ENCODE data around the gene GLS.

GLS gene

DNA sequence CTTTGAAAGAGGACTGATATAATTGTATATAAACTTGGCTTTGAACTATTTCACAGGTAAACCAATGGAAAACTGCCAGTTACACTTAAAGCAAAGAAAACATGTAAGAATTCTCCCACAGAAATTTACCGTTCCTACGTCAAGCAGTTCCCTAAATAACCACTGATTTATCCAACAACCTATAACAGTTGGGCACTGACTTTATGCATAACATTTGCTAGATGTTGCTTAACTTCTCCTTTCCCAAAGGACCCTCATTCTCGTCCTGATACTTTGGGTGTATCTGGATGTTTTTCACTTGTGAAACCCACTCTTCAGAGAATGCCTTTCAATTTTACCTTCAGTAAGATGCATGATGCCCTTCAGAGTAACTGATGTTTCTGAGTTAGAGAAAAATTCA is 89.5 kb downstream of the GLS start:
- no peak for DNase-seq (ENCODE audit: low read depth in 2 of 2)

DNA sequence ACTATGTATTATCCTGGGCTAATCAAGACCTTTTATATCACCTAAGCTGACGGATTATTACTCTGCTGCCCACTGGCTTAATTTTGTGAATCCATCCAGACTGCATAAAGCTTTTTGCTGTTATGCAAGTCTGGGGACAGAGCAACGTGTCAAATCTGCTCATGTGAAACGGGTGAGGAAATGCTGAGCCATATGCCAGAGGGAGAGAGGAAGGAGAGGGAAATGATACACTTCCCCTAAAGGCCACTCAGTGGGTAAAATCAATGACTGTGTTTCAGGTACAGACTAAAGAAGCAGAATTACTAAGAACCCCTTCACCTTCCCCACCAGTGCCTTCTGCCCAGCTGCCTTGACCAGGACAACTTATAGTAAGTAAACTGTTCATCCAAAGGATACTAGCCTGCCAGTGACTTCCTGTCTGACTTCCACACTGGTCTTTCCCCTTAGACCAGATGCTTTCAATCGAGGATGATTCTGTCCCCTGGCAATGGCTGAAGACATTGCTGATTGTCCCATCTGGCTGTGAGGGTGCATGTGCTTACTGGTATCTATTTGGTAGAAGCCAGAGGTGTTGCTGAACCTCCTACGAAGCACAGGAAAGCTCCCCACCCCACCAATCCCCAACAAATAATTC is 90.4 kb downstream of the GLS start:
- DNase-seq (ENCODE audit: low read depth in 2 of 2), result no peak

DNA sequence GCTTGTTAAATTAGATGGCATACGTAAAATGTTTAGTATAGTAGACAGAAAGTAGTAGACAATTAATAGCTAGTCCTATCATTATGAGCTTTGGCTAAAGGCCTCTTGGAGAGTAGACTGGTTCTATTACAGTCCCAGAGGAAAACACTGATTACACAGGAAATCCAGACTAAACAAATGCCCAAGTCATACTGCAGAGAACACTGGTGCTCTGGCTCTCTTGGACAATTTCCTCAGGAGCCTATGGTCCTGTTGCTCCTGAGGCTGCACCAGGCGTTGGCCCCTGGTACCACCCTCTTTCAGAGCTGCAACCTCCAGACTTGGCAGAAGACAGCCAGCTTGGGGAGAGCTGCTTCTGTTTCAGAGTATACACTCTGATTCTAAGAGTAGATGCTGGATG is 91.6 kb downstream of the GLS start:
- DNase-seq (ENCODE audit: low read depth in 2 of 2), result no peak

DNA sequence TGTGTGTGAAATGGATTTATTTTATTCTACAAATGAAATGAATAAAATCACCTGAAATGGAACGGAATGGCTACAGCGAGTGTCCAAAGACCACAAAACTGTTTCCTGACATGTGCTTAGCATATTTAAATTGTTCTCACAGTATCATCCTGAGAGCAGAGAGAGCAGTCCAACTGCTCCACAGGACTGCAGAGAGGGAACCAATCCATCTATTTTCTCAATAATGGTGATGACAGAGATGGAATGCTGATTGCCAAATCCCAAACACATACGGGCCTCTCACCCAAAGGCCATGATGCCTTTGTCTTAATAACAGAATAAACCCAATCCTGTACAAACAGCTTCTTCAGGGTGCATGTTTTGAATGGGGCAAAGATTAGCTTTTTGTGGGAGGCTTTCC is 92.2 kb downstream of the GLS start:
- no peak for DNase-seq (ENCODE audit: low read depth in 2 of 2)

DNA sequence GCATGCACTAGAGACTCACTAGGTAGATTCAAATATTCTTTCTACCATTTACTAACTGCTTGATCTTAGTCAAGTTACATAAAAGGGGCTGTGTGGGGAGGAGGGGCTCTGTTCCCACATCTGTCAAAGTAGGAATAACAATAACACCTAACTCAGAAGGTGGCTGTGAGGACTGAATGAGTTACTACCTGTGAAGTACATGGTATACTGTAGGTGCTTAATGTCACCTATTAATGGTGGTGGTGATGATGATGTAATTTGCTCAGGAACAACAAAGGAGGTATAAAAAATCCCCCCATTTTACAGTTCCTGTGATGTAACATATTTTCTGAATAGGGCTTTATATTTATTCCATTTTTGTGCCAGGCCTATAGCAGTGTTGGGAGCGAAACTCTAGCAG is 92.6 kb downstream of the GLS start:
- no peak for DNase-seq (ENCODE audit: low read depth in 2 of 2)

DNA sequence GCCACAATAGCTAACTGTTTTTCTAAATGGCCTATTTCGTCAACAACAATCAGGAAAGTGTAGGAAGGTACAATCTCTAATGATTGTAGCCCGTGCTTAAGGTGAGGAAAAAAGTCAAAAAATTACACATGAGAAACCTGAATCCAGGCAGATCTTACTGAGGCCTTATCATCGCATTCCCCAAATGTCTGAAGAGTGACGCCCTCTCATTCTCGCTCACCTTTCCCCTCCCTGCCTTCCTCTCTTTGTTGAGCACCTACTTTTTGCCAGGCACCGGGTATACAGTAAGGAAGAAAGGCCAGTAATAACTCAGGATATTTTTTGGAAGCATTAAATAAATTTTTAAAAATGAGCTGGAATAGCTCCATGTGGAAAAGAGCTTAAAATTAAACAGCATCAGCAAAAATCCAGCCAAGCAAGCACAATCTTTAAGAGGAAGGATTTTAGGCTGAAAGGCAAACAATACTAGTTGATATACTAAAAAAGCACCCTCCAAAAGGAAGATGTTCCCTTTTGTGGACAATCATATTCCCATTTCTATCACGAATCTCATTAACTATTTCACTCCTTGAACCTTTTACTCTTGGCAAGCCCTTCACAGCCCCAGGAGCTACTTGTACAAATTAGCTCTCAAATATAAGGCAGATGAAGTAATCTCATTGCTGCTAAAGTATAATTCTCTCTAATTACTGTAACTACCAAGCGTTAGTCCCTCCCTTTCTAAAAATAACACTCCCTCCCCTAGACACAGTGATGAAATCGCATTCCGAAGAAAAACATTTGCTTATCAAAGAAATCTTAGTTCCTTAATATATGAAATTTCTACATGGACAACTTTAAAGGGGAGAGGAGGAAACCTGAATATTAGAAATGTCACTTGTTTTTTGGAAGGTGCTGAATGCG is 93.4 kb downstream of the GLS start:
- no peak for DNase-seq (ENCODE audit: low read depth in 2 of 2)

DNA sequence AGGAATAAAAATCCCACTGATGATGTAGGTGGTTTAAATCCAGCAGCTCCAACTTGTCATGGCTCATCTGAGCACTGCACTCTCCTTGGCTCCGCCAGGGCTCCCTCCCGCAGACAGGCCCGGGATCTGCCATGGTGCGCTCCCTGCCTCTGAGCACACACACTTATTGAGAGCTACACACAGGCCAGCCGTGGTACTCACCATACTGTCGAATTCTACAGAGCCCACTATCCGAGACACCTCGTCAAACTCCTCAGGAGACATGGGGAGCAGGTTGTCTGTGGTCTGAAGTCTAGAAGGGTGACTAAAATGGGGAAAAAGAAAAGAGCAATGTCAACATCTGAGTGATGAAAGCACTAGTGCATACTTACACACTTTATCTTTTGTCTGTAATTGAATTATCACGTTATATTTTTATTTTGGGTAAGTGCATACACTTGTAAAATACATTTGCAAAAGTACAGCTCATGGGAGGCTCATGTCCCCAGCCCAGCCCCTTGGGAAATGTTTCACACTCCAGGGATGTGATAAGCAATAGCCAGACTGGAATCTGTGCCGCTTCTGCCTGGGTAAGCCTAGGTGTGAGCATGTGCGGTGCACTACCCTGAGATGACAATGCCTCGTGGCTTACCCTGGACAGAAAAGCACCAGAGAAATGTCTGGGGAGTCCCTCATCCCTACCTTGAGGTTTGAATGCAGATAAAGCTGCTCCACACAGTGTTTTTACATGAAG is 94.2 kb downstream of the GLS start:
- no peak for DNase-seq (ENCODE audit: low read depth in 2 of 2)

DNA sequence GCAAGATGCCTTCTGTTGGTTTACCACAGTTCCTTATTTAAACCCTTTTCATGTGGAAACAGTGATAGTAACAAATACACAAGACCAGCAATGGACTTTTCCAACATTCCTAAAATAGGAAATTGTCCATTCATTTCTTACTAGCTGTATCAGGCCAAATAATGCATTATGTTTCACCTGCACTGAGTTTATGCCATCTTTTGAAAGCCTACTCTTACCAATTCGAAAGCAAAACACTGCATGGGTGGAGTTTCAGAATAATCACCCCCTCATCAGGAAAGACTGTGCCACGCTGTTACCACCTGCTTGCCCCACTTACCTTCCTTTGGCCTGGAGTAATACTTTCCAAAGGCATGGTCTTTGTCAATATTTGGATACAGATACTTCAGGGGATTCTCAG is 95.9 kb downstream of the GLS start:
- no peak for DNase-seq (ENCODE audit: low read depth in 2 of 2)

DNA sequence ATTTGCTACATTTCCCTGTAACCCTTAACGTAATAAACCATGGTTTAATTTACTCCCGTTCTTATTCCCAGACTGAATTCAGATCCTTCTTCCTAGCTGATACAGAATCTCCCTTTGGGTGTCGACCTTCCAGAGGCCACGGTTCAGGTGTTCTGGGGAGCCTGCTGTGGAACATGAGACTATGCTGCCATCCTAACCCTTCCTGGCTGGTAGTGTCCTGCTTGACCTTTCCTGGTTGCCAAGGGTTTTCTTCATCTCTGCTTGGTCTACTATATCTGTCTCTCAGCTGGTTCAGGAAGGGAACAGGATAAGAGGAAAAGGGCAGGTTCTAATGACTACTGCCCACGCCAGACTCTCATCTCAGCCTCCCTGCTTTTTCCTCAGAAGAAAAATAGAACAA is 96.9 kb downstream of the GLS start:
- no peak for DNase-seq (ENCODE audit: low read depth in 2 of 2)

DNA sequence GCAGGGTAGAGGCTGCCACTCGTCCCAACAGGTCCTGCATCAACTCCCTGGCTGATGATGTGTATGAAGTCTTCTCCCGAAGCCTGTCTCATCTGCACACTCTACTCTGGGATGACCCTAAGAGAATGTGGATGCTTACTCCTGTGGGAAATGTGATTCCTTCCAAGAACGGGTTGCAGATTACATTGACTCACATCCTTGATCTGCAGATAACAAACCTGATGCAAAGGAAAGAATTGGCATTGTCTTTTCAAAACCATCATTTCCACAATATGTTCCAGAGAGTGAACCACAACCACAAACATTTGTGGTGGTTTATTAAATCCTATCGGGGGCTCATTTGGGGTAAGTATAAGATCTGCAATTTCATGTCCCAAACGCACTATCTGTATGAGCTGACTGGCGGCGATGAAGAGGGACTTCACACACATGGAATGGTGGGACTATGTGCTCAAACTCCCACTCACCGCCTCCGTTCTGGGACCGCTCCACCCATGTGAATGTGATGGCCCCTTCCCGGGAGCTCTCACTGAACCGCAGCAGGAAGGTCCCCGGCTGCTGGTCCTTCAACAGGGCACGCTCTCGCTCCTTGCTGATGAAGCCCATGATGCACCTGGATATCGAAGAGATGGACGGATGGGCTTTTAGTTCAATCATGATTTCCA is 97.9 kb downstream of the GLS start:
- DNase-seq (ENCODE audit: low read depth in 2 of 2), result no peak

DNA sequence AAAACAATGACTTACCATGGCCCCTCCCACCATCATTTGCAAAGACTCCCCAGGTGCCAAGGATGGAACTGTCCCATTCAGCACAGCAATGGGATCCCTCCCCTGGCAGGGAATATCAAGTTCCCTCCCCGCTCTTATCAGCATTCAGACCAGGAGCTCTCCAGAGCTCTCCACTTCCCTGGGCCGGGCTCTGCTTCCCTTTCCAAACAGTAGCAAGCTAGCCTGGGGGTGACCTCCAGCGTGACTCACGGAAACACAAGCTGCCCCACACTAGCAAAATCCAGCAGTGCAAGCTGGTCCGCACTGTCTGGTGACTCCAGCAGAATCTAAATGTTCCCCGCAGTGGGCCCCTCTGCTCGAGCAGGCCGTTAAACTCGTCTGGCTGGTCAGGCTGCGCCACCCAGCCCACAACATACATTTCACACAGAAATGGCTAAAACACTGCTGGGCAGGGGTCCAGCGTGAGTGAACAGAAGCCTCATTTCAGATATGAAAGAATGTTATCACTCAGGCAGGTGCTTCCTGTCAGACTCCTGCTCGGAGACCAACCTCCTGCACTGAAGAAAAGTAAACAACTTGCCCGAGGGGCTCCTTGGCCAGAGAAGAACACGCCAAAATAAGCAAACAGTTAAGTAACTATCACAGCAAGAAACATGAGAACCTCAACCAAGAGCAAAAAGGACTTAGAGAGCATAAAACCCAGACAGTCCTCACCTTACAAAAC is 99.4 kb downstream of the GLS start:
- DNase-seq (ENCODE audit: low read depth in 2 of 2), result no peak

DNA sequence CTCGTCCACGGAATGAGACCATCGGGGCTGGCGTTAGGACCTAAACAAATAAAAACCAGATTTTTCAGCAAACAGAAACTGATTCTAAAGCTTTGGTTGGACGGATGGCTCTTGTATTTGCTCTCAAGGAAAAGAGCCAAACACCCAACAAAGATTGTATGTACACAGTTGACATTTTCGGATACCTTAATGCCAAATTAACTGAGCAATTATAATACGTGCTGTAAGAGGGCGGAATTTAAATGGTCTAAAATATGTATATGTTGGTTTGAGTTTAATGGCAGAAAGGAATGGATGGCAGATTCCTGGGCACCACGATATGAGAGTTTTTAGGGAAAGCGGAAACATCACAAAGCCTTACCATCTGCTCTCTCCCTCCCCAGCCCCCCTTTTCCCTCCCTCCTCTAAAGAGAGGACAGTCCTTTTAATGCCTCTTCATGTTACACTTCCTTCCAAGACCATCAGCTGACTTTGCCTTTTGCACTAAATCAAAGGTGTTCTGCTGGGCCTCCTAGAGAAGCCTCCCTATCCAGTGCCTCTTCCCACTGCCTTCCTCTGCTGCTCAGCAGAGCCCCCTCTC is 100.1 kb downstream of the GLS start:
- DNase-seq (ENCODE audit: low read depth in 2 of 2), result no peak

DNA sequence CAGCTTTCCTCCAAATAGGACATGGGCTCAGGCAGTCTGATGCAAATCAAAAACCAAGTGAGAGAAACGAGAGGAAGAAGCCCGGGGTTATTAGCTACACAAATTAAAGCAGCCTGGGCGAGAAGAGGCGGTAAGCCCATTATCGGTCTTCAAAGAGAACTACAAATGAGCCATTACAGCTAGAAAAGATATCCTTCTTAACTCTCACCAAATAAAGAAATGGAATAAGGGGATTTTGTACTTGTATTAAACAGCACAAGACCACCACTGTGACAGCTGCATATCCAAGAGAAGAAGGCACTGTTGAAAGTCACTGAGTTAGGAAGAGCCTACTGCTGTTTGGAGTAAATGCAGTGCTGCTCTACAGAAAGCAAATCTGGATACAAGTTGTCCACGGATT is 100.7 kb downstream of the GLS start:
- DNase-seq (ENCODE audit: low read depth in 2 of 2), result no peak

DNA sequence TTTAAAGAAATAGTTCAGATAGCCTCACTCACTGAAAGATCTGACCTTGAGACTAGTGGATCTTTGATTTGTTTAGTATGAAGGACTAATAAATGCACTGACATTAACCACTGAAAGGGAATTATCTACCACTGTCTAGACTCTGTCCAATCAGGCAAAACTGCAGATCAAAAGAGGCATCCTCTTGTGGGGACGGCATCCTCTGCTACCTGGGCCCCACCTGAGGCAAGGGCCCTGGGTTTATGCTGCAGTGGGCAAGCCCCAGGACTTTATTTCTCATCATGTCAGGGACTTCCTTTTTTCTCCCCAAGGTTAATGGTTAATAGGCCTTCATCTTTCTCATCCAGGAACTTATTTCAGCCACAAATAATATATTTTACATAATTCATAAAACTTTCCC is 101.1 kb downstream of the GLS start:
- DNase-seq (ENCODE audit: low read depth in 2 of 2), result no peak

DNA sequence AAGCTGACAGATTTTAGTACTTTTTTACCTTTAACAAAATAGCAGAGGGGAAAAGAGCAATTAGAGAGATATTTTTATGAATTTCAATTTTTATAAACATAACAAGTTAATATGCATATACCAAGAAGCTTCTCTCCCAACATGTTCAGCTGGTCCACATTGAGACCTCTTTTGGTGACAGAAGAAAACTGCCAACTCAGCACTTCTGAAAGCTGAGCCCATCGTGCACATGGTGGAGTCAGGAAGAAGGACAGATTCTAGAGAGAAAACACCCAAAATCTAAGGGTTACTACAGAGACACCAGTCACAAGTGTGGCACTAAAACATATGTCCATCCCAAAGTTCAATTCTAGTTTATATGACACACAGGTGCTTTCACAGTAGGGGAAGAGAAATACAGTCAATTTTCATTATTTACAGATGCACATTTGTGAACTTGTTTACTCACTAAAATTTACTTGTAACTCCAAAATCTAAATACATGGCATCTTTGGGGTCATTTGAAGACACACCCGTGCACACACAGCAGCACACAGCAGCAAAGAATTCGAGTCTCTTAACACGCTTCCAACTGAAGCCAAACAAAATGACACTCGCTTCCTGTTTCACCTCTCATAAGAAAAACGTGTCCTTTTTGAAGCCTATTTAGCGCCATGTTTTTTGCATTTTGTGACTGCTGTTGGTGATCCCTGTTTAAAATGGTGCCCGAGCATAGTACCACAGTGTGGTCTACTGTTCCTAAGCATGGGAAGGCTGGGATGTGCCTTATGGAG is 101.8 kb downstream of the GLS start:
- DNase-seq (ENCODE audit: low read depth in 2 of 2), result no peak

DNA sequence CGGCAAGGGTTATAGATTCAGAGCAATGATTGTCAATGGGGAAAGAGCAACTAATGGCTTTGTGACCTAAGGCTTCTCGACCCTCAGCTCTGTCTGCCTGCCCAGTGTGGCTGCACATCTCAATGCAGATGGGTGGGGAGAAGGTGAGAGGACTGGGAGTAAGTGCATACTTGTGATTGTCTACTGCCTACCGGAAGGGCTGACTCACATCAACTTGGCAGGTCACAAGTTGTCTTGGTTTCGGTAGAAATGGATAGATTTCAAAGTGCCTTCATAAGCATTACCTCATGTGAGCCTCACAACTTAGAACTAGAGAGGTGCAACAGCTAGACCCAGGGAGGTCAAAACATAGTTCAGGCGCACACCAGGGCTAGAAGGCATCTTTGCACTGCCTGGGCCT is 104.0 kb downstream of the GLS start:
- no peak for DNase-seq (ENCODE audit: low read depth in 2 of 2)

DNA sequence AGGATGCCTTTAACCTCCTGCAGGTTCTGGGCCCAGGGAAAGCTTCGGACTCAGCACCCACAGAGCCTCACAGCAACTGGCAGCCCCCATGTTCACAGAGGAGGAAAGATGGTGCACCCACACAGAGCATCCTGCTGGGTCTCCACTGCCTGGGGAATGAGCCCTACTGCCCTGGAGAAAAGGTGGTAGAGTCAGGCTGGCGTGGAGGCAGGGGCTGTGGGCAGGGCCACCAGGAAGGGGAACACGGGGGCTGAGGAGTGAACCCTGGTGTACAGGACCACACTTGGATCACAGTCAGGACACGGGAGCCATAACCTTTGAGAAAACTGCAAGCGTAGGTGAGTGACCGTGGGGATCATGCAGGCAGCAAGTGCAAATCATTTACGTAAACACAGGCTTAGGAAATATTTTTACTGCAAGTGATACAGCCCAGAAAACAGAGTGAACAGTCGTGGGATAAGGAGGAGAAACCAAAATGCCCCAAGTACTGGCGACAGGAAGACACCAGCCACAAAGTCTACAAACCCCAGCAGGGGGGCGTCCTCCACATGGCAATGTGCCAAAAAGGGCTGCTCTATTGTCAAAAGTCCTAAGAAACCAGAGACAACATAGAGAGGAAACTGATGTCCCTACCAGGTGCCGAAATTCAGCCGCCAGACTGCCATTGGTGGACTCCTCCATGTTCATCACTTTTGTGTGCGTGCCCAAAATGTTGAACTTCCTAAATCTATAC is 105.8 kb downstream of the GLS start:
- DNase-seq (ENCODE audit: low read depth in 2 of 2), result no peak

DNA sequence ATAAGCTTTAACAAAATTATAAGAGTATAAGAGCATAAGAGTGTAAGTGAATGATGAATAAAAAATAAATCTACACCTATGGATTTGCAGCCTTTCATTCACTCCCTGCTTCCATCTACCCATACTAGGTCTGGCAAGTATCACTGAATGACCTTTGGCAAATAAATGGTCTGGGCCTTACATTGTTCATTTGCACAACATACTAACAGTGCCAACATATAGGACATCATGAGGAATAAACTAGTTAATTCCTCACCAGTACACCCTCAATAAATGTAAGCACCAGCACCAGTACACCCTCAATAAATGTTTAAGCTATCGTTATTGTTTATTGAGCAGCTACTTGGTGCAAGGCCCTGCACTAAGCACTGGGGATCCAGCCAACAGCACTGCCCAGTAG is 106.5 kb downstream of the GLS start:
- DNase-seq (ENCODE audit: low read depth in 2 of 2), result no peak

DNA sequence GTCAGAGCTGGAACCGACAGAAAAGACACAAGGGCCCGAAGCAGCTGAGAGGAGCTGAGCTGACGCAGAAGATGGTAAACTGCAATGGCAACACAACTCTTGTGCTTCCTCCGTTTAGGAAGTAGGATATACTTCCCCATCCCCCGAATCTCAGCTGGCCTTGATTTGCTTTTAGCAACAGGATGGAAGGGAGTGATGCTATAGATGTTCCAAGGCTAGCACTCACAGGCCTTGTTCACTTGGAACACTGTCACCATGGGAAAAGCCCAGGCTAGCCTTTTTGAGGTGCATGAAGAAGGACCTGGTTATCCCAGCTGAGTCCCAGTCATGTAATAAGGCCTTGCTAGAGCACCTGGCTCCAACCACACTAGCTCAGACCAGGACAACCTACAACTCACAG is 107.3 kb downstream of the GLS start:
- DNase-seq (ENCODE audit: low read depth in 2 of 2), result no peak

DNA sequence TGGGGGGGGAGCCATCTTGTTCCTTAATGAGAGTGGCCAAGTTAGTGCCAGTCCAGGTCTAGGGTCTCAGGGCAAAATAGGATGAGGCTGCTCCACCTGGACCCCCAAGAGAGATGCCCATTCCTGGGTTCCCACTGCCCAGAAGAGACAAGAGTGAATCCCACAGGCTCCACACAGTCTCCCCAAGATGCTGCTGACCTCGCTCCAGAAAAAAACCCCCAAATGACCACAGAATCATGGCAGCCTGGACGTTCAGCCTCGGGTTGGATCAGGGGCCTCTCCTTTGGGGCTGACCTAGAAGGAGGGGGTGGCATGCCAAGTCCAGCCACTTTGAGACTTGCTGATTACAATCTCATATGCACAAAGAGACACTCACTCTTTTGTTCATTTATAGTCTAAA is 108.3 kb downstream of the GLS start:
- DNase-seq (ENCODE audit: low read depth in 2 of 2), result no peak

All from stimulated activated CD8-positive, alpha-beta memory T cell treated with anti-CD3 and anti-CD28 coated beads, Interleukin-2, amount 100 ng/mL, for 48 hours (primary cell).